NCI-H2227 treated with DMSO at 0.1 percent for 48 hours (cell line): Measurements from ENCODE around the gene FAAH.

ENCODE experiments used
- DNase-seq: peaks from one replicate; lab custom pipeline; 2025; lab: John Stamatoyannopoulos, UW

Gene FAAH

DNA sequence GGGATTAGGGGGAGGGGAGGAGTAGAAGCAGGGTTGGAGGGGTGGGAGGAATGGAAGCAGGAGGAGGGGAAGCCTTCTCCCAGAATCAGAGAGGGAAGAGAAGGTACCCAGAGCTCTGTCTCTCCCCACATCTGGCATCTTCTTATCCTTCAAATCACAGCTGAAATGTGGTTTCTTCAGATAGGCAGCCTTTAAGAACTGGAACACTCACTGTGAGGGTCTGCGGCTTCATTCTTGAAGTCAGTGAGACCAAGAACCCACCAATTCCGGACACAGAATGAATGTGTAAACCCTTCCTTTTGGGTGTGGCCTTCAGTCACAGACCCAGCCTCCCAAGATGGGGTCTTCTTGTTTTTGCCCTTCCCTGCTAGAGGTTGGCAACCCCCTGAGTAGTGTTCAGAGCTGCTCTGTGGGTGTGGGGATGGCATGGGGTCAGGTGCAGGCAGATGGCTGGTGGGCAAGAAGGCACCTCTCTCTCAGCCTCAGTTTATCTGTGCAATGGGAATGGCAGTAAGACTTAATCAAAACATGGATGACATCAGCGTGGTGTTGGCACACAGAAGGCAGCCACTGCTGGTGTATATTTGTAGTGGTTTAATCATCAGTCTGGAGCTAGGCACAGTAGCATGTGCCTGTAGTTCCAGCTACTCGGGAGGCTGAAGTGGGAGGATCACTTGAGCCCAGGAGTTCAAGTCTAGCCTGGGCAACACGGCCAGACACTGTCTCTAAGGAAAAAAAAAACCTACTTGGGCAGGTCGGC lies 7.2 kb downstream of the FAAH start:
- no peak for DNase-seq

DNA sequence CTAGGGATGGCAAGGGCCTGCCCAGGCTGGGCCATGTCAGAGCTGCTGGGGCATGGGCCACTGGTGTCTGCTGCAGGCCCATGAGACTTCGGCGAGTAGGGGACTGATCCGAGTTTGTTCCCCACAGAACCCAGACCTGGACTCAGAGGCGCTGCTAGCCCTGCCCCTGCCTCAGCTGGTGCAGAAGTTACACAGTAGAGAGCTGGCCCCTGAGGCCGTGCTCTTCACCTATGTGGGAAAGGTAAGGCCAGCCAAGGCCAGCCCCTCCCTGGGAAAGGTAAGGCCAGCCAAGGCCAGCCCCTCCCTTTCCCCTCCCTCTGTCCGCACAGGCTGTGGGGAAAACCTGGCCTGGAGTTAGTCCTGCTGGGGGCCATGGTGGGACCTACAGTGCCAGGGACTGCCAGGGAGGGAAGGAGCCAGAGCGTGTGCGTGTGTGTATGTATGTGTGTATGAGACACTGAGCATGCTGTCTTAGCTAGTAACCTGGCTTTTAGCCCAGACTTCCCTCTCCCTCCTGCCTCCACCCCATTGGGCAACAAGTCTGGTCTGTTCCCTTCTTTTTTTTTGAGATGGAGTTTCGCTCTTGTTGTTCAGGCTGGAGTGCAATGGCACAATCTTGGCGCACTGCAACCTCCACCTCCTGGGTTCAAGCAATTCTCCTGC lies 8.0 kb downstream of the FAAH start:
- DNase-seq: no peak

DNA sequence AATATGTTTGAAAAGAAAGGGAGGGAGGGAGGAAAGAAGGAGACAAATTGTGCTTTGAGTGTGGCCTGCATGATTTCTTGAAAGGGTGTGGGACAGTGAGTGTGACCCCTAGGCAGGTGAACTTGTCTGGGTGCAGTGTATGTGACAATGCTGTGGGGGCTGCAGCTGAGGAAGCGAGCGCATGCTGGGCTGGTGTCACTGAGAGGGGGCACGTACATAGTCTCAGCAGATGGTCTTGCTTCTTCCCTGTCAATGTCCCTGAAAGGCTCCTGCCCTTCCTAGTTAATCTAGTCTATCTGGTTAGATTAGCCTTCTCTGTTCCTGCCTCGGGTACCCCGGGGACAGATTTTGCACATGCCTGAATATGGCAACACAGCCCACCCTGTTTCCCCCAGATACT lies 9.8 kb downstream of the FAAH start:
- no peak for DNase-seq

DNA sequence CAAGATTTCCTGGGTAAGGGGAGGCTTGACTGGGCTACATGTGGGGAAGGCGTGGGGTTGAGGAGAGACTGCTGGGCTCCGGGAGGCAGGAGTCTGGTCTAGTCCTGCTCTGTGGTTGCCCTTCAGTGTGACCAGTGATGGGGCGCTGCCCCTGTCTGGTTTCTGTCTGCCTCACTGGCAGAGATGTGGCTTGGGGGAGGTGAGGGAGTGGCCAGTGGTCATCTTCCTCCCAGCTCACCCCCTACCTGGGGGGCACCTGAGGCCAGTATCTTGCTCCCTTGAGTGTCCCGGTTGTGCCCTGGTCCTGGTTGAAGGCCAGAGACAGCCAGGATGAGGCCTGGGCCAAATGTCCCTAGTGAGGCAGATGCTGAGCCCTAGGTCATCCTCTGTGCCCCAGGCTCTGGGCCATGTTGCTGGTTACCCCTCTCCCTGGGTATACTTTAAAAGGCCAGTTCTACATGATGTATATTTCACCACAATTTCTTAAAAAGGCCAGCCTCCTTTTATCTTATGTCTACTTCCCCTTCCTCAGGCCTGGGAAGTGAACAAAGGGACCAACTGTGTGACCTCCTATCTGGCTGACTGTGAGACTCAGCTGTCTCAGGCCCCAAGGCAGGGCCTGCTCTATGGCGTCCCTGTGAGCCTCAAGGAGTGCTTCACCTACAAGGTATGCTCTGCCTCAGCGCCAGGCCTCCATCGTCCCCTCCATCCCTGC lies 10.5 kb downstream of the FAAH start:
- no peak for DNase-seq

DNA sequence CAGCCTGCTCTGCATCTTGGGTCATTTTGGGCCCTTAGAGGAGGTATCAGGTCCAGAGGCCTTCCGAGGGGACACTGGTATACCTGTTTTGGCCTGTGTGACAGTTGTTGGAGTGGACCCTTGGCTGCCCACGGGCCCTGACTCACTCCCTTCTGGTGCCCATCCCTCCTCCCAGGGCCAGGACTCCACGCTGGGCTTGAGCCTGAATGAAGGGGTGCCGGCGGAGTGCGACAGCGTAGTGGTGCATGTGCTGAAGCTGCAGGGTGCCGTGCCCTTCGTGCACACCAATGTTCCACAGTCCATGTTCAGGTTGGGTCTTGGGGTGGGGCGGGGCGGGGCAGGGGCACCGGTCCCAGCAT lies 11.1 kb downstream of the FAAH start:
- DNase-seq: no peak

DNA sequence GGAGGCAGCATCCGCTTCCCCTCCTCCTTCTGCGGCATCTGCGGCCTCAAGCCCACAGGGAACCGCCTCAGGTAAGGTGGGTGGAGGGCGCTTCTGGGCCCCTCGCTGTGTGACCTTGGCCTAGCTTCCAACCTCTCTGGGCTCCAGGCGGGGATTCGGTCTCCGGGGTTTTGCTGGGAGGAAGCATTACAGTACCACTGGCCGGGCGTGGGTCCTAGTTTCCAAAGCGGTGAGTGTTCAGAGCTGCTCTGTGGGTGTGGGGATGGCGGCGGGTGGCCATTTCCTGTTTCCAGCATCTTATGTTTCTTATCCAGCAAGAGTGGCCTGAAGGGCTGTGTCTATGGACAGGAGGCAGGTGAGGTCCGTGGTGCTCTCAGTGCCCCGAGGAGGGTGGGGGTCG lies 11.6 kb downstream of the FAAH start:
- DNase-seq: no peak

DNA sequence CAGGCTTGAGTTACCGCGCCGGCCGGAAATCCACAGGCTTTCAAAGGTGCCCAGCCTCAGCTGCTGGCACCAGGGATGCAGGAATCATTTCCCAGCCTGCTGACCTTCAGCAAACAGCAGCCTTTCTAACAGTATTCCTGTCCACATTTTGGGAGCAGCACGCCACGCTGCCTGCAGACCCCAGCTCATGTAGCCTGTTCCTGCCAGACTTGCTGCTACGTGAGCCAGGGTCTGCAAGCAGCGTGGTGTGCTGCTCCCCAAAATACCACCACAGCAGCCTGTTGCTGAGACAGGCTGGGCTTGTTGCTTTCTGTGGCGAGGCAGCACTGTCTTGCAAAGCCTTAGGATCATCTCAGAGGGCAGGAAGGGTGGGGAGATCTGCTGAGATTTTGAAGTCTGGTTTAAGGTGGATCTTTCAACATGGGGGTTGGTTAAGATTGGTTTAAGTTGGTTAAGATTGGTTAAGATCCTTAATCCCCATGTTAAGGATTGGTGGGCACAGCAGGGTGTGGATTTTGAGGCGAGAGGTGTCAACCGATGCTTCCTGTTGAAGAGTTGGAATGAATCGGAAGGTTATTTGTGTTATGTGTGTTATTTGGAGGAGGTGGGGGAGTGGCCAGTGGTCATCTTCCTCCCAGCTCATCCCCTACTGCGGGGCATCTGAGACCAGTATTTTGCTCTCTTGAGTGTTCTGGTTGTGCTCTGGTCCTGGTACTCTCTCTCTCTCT lies 12.9 kb downstream of the FAAH start:
- DNase-seq: no peak

DNA sequence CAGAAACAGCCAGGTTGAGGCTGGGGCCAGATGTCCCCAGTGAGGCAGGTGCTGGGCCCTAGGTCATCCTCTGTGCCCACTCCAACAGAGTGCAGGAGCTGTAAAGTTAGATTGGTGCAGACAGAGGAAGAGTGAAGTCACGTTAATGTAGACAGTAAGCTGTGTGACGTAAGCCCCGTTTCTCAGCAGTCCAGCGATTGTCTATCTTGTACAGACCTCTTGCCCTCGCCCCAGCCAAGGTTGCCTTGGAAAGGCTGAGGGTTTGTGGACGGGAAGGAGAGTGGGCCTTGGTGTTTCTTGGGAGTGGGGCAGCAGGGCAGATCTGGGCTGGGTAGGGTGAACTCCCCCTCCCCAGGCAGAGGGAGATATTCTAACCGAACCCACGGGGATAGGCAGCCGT lies 13.5 kb downstream of the FAAH start:
- no peak for DNase-seq

DNA sequence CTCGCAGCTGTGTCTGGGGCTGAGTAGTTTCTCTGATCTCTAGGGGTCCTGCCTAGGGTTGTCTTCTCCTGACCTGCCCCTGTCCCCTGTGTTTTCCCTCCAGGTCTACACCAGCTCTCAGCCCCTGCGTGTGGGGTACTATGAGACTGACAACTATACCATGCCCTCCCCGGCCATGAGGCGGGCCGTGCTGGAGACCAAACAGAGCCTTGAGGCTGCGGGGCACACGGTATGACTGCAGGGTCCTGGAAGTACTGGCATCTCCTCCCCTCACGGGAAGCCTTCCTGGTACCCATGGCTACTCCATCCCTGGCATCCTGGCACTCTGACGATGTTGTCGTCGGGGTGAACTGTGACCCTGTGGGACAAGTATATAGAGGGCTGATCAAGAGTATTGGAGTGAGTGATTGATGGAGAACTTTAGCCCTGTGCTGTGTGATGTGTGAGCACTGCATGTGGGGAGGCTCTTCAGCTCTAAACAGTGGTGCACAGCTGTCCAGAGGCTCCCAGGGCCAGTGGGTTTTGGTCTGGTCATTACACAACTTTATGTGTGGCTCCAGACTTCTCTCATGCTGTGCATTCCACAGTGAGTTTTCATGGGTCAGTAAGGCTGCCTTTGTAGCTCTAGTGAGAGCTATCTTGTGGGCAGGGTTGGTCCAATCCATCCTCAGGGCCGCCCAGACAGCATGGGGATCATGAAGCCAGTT lies 14.4 kb downstream of the FAAH start:
- no peak for DNase-seq

DNA sequence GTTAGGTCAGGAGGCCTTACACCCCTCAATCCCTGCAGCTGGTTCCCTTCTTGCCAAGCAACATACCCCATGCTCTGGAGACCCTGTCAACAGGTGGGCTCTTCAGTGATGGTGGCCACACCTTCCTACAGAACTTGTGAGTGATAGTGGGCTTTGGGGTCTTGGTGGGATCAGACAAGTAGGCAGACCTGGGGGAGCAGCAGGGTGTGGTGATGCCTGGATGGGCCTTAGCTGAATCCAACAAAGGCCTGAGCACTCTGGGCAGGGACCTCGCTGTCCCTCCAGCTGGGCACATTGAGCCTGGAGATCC lies 14.9 kb downstream of the FAAH start:
- DNase-seq: no peak

DNA sequence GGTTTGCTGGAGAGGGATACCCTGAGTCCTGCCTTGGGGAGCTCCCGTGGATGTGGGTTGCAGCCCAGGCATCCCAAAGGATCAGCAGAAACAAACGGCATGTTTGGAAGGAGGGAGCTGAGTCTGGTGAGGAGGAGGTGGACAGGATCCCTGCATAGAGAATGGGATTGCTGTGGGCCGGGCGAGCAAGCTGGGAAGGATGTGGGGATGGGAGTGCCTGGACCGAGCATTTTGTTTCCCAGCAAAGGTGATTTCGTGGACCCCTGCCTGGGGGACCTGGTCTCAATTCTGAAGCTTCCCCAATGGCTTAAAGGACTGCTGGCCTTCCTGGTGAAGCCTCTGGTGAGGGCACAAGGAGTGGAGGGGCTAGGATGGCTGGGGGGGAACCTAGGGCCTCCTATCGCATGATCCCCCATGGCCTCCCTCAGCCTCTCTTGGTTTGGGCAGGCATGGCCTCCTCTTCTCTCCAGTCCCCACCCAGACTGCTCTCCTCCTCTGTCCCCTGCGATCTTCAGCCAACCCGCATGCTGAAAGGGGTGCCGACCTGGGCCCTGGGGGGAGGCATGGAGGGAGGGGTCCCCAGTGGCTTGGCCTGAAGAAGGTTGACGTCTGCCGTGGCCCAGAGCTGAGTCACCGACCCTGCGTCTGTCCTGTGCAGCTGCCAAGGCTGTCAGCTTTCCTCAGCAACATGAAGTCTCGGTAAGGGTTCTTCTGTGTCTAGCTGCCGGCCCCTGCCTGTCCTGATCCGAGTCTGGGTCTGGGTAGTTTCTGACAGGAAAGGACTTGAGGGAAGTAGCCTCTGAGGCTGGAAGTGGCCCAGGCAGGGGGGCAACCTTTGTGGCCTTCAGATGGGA lies 16.3 kb downstream of the FAAH start:
- DNase-seq: no peak

DNA sequence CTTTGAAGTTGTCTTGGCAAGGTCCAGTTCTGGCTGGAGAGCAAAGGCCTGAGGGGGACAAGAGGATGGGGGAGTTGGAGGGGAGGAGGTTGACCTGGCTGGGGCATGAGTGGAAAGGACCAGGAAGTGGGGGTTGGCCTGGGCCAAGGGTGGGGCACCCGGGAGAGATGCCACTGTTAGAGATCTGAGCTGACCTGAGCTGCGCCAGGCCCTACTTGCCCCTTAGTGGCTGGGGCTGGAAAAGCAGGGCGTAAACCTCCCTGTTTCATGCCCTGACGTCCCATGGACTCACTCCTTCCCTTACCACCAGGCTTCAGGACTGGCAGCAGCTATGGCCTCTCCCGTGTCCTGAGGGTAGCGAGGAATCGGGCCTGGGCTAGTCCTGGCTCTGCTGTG lies 16.9 kb downstream of the FAAH start:
- DNase-seq: no peak

DNA sequence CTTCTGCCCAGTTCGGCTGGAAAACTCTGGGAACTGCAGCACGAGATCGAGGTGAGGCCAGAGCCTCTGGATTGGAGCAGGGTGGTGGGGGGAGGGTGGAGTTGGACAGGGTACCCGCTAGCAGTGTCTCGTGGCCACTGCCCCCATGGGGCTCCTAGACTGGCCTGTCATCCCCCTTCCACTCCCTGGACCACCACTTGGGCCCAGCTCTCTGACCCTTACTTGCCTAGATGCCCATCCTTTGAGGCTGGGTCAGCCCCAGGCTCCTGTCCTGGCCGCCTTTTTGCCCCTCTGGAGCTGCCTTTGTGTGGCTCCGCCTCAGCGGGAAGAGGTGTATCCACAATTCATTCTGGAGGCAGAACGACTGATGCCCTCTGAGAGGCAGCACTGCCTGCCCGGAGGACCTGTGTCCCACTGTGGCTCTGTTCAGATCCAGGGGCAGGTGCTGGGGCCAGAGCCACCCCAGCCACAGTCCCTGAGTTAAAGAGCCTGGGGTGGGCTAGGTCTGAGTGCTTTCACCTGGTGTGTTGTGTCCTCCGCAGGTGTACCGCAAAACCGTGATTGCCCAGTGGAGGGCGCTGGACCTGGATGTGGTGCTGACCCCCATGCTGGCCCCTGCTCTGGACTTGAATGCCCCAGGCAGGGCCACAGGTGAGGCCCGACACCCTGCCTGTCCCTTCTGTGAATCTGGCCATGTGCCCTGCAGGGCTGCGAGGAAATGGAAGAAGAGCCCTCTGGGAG lies 17.7 kb downstream of the FAAH start:
- no peak for DNase-seq

DNA sequence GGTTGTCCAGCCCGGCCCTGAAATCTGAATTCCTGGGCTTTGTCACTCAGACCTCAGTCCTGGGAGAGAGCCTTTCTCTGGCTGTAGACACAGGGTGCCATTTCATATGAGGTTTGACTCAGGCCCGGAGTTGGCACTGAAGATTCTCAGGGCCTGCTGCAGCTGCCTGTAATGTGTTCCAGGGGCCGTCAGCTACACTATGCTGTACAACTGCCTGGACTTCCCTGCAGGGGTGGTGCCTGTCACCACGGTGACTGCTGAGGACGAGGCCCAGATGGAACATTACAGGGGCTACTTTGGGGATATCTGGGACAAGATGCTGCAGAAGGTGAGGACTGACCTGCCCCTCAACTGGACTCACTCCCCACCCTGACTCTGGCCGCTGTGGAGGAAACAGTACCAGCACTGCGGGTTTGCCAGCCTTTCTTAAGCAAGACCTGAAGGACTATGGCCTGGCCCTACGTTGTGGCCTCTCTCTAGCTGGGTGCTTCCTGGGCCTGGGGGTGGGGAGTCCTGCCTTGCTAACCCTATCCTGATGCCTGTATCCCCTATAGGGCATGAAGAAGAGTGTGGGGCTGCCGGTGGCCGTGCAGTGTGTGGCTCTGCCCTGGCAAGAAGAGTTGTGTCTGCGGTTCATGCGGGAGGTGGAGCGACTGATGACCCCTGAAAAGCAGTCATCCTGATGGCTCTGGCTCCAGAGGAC lies 18.9 kb downstream of the FAAH start:
- no peak for DNase-seq

DNA sequence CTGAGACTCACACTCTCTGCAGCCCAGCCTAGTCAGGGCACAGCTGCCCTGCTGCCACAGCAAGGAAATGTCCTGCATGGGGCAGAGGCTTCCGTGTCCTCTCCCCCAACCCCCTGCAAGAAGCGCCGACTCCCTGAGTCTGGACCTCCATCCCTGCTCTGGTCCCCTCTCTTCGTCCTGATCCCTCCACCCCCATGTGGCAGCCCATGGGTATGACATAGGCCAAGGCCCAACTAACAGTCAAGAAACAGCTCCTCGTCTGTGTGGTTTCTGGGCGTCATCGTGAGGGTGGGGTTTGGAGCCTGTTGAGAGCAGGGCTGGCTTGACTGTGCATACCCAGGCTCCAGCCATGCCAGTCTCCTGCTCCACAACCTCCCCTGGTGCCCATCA lies 19.5 kb downstream of the FAAH start:
- DNase-seq: no peak

DNA sequence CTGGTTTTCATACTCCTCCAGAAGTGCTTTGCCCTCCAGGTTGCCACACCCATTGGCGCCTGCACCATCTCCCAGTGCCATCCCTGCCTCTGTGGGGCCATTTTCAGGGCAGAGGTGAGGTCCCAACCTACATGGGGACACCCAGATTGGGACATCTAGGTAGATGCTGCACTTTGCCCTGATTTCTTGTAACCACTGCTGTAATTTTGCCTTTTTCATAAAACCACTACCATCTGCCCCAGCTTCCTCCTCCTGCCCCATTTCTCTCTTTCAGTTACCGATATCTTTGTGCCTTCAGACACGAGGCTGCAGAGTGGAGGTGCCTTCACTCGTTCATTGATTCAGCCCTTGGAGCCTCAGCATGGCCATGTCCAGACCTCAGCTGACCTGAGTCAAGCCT lies 21.4 kb downstream of the FAAH start:
- DNase-seq: no peak

DNA sequence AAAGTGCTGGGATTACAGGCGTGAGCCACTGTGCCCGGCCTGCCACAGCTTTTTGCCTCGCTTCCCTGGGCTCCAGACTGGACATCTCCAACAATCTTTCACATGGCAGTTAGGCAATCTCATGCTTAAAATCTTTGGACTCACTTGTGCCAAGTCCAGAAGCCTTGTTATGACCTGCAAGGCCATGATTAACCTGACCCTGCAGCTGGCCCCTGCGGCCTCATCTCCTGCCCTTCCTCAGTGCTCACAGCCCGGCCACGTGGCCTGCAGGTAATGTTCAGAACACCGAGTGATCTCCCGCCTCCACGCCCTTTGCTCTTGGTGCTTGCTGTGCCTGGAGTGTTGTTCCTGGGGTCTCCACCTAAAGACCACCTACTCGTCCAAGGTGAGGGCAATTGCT lies 24.9 kb downstream of the FAAH start:
- DNase-seq: no peak

DNA sequence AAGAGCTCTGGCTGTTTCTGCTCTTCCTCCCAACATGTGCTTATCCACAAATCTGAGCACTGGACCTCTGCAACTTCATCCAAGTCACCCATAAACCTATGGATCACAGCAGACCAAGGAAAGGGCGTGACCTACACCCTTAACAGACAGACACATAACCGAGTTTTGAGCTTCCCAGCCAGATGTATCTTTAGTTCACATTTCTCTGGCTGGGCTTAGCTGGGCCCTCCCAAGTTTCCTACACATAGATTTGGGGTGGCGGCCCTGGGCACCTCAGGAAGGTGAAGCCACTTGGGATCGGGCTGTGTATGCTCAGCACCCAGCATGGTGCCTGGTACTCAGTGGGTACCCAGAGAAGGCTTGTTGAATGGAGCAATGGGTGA lies 26.4 kb downstream of the FAAH start:
- DNase-seq: no peak

DNA sequence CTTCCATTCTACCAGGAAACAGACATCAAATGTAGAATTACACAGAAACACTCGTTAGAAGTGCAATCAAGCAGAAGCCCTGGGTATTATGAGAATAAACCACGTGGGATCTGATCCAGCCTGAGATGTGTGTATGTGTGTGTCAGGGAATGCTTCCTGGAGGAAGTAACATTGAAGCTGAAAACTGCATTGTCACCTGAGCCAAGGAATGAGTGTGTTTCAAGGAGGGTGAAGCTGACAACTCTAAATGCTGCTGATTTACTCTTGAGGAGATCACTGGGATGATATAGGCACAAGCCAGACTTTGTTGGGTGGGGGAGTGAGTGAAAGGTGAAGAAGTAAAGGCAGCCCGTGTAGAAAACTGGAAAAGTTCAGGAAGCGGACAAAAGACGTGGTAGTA lies 27.6 kb downstream of the FAAH start:
- DNase-seq: no peak

DNA sequence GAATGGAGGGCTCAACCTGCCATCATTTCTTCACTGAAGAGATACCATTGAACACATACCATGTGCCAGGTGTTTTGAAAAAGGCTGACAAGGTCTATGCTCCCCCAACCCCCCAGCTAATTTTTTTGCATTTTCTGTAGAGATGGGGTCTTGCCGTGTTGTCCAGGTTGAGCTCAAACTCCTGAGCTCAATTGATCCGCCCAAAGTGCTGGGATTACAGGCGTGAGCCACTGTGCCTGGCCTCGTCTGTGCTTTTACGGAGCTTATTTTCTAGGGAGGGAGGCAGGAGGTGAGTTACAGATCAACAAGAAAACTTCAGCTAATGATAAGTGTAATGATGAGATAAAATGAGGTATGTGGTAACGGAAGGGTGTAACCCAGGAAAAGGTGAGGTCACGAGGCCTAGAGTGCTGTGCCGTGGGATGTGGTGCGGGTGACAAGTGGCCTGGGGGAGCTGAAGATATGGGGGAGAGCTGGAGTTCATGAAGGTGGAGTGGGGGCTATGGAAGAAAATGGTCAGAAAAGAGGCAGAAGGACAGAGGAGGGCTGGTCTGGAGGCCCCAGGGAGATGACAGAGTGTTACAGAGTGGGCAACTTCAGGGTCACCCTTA lies 28.2 kb downstream of the FAAH start:
- no peak for DNase-seq
